ENCODE data around the gene RBM19.

GRCh38 chr12:113841786-113842185, 124.3 kb downstream of the RBM19 start:
- TF ChIP-seq CTCF (conservative IDR thresholded peaks at IDR 0.05; ENCODE audit: low read depth, low read length), result no peak
- no peak for TF ChIP-seq SMC3 (IDR thresholded peaks at IDR 0.05; ENCODE audit: low read depth, low read length)
- TF ChIP-seq USF2 (IDR thresholded peaks at IDR 0.05; ENCODE audit: low read depth, low read length), result no peak
- no peak for TF ChIP-seq RAD21 (IDR thresholded peaks at IDR 0.05; ENCODE audit: low read length)
- no peak for TF ChIP-seq POLR2A (IDR thresholded peaks at IDR 0.05; ENCODE audit: low read depth, low read length)
- no peak for TF ChIP-seq CEBPB (IDR thresholded peaks at IDR 0.05; ENCODE audit: low read depth, low read length)
